Thyroid gland (tissue), 4 donors: Measurements from ENCODE around the gene SYT1. TPM values are rescaled to one million over a fixed set of nuclear protein-coding genes. Genes with fewer than 3 reads are reported as not detected.

Experiments
- DNase-seq, 2 donors: peaks; one replicate each; pipeline ENCODE4 v3.0.0-alpha.2; 2019
- H3K27ac ChIP-seq, 3 donors: fragments of 200-600 bp; sonication (generic); 1 replicate in 2 of 3; 2 replicates in 1 of 3; pipeline ENCODE4 v1.5.1; 2016 to 2019; ENCODE audit warnings: mild to moderate bottlenecking in 1 of 3, moderate library complexity in 1 of 3
- H3K27me3 ChIP-seq: fragments of 200-600 bp; sonication (generic); one replicate; pipeline ENCODE4 v1.5.1; 2019
- H3K36me3 ChIP-seq, 2 donors: fragments of 200-600 bp; sonication (generic); one replicate each; pipeline ENCODE4 v1.5.1; 2016 to 2019
- H3K4me1 ChIP-seq, 2 donors: fragments of 200-600 bp; sonication (generic); one replicate each; pipeline ENCODE4 v1.5.1; 2017 to 2019
- H3K4me3 ChIP-seq, 3 donors: fragments of 200-600 bp; sonication (generic); replicated peaks in 1 of 3; 1 replicate in 2 of 3; 2 replicates in 1 of 3; pipeline ENCODE4 v1.5.1; 2016; ENCODE audit warnings: mild to moderate bottlenecking in 1 of 3
- H3K9me3 ChIP-seq: fragments of 200-600 bp; sonication (generic); one replicate; pipeline ENCODE4 v1.5.1; 2017
- CTCF ChIP-seq, 6 experiments: fragments of 200-600 bp in 3 of 6; fragments of 450-650 bp in 3 of 6; sonication (generic) in 3 of 6; IDR thresholded peaks; one replicate each; pipeline ENCODE4 v1.5.1; 2016 to 2019; ENCODE audit warnings: antibody characterized with exemption in 6 of 6, mild to moderate bottlenecking in 2 of 6, inconsistent platforms in 1 of 6, moderate library complexity in 1 of 6
- POLR2A ChIP-seq, 2 donors: fragments of 450-650 bp; IDR thresholded peaks; one replicate each; pipeline ENCODE4 v1.6.1; 2017; ENCODE audit warnings: antibody characterized with exemption in 2 of 2, mild to moderate bottlenecking in 2 of 2, moderate library complexity in 1 of 2
- WGBS, 2 donors: methylation state at CpG; one replicate each; pipeline ENCODE4 v1.1.5; 2017; 5-methylcytosine and 5-hydroxymethylcytosine counted together
- intact Hi-C: fragments of 100-400 bp; cut with DNase I; formaldehyde crosslinking; loops from one replicate; pipeline ENCODE4 v1.15.1; 2023
- total RNA-seq, 4 donors: library from RNA; depleted of rRNA; stranded (reverse); fragments of >200 nt; gene quantifications; one replicate each; pipeline ENCODE4 v1.2.3, GENCODE V29; 2016

The SYT1 gene
- total RNA-seq, 4 donors from 2014 or later = 0.58 to 2.4 (median 1.2) TPM

GRCh38 chr12:79255288-79255687 is 390.7 kb downstream of the SYT1 start:
- H3K4me1 ChIP-seq = no peaks in the 10 kb centered on the region
- H3K4me3 ChIP-seq = no peak overlapping the region
- no peaks in the 10 kb centered on the region for H3K36me3 ChIP-seq
- WGBS, 2 donors = 75 to 78% methylated on average over 2 of the region's 2 CpGs
- no peak for DNase-seq
- no peak overlapping the region for H3K27ac ChIP-seq
- H3K9me3 ChIP-seq = no peaks in the 10 kb centered on the region
- TF ChIP-seq POLR2A (IDR thresholded peaks at IDR 0.05) (no peak), CTCF (IDR thresholded peaks at IDR 0.05) (no peak)
- intact Hi-C loops = no loop called here
- H3K27me3 ChIP-seq = no peaks in the 10 kb centered on the region

GRCh38 chr12:79260923-79261322 is 396.3 kb downstream of the SYT1 start:
- intact Hi-C loops = no loop called here
- Histone ChIP-seq H3K27ac (no peak overlapping the region), H3K4me3 (no peak overlapping the region), H3K4me1 (no peaks in the 10 kb centered on the region), H3K36me3 (no peaks in the 10 kb centered on the region), H3K27me3 (no peaks in the 10 kb centered on the region), H3K9me3 (no peaks in the 10 kb centered on the region)
- TF ChIP-seq CTCF (IDR thresholded peaks at IDR 0.05) (no peak), POLR2A (IDR thresholded peaks at IDR 0.05) (no peak)
- 79 to 80% methylated on average over 2 of the region's 2 CpGs for whole genome bisulfite sequencing, 2 donors
- no peak for DNase-seq

DNA sequence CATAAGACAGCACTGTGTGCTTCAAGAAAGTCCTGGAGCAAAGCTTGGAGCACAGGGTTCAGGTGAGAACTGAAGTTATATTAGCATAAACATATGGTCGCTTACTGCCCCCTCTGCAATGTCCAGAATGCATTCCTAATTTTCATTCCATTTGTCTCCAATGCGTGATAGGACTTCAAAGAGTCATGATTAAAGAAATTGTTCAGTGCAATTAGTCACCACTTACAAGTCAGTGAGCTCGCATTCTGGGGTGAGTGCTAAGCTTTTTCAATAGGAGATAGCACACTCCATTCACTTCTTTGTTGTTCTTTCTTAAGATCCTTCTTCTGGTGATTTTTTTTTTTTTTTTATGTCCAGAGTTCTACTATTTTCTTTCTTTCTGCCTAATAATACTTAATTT is 398.4 kb downstream of the SYT1 start:
- no peaks in the 10 kb centered on the region for H3K36me3 ChIP-seq
- DNase-seq = no peak
- 71 to 76% methylated on average over 3 of the region's 3 CpGs for WGBS, 2 donors
- H3K27me3 ChIP-seq = no peaks in the 10 kb centered on the region
- no peak overlapping the region for H3K4me3 ChIP-seq
- intact Hi-C loops = no loop called here
- no peak overlapping the region for H3K27ac ChIP-seq
- H3K4me1 ChIP-seq = no peaks in the 10 kb centered on the region
- H3K9me3 ChIP-seq = no peaks in the 10 kb centered on the region
- TF ChIP-seq CTCF (IDR thresholded peaks at IDR 0.05) (no peak), POLR2A (IDR thresholded peaks at IDR 0.05) (no peak)

GRCh38 chr12:79266343-79267144 is 402.0 kb downstream of the SYT1 start:
- no peaks in the 10 kb centered on the region for H3K36me3 ChIP-seq
- H3K4me1 ChIP-seq = no peaks in the 10 kb centered on the region
- 44 to 50% methylated on average over 4 of the region's 4 CpGs for WGBS, 2 donors
- no peak for TF ChIP-seq POLR2A (IDR thresholded peaks at IDR 0.05)
- TF ChIP-seq CTCF (IDR thresholded peaks at IDR 0.05) = no peak
- no peak overlapping the region for H3K4me3 ChIP-seq
- H3K27me3 ChIP-seq = no peaks in the 10 kb centered on the region
- no peak overlapping the region for H3K27ac ChIP-seq
- H3K9me3 ChIP-seq = no peaks in the 10 kb centered on the region
- intact Hi-C loops = no loop called here
- DNase-seq = no peak

- H3K4me1 ChIP-seq = no peaks in the 10 kb centered on the region
- no peak overlapping the region for H3K4me3 ChIP-seq
- intact Hi-C loops = no loop called here
- no peak for DNase-seq
- H3K9me3 ChIP-seq = no peaks in the 10 kb centered on the region
- H3K36me3 ChIP-seq = no peaks in the 10 kb centered on the region
- TF ChIP-seq POLR2A (IDR thresholded peaks at IDR 0.05) (no peak), CTCF (IDR thresholded peaks at IDR 0.05) (no peak)
- no peaks in the 10 kb centered on the region for H3K27me3 ChIP-seq
- WGBS, 2 donors = 59 to 63% methylated on average over 2 of the region's 2 CpGs
- H3K27ac ChIP-seq = no peak overlapping the region
Observed at GRCh38 chr12:79267580-79267979, 403.0 kb downstream of the SYT1 start.
